B cell (primary cell): ENCODE results near the gene NEUROD4. TPM values are rescaled to one million over a fixed set of nuclear protein-coding genes. Genes with fewer than 3 reads are reported as not detected.

ENCODE experiments used
- ATAC-seq: fragments of 200-7000 bp; cut with Tn5 transposase; one replicate; pipeline ENCODE4 v1.10.0; 2021; ENCODE audit warnings: low read depth, mild to moderate bottlenecking, moderate number of reproducible peaks, moderate library complexity
- CTCF ChIA-PET: fragments of 350-600 bp; sonication (Branson Sonifier 250); formaldehyde crosslinking; loops from one replicate; lab custom pipeline; 2021; ENCODE audit warnings: antibody characterized with exemption, inconsistent platforms; lab: Charles Lee
- POLR2A ChIA-PET: fragments of 350-600 bp; sonication (Branson Sonifier 250); formaldehyde crosslinking; loops from one replicate; lab custom pipeline; 2021; ENCODE audit warnings: antibody characterized with exemption; lab: Charles Lee
- DNase-seq: peaks from one replicate; pipeline ENCODE4 v3.0.0; 2013
- H2AFZ ChIP-seq: 2 replicates; pipeline ENCODE4 v1.6.1; 2012; ENCODE audit warnings: mild to moderate bottlenecking, low read depth, low read length; ENCODE audit not compliant: insufficient read depth, poor library complexity, severe bottlenecking
- H3K27ac ChIP-seq, 2 donors: 1 replicate in 1 of 2; 2 replicates in 1 of 2; pipeline ENCODE4 v1.5.1; 2012 to 2013; ENCODE audit warnings: low read length in 2 of 2, mild to moderate bottlenecking in 2 of 2, moderate library complexity in 1 of 2
- H3K27me3 ChIP-seq, 4 experiments: fragments of 200-600 bp in 1 of 4; sonication (generic) in 1 of 4; replicated peaks in 1 of 4; 1 replicate in 2 of 4; 2 replicates in 2 of 4; pipeline versions ENCODE4 v1.6.1 to v1.7.0; 2013 to 2016; ENCODE audit warnings: low read length in 3 of 4, mild to moderate bottlenecking in 2 of 4, mixed read lengths in 1 of 4, moderate library complexity in 1 of 4; ENCODE audit not compliant: insufficient read depth in 4 of 4, control insufficient read depth in 3 of 4; ENCODE audit errors: control extremely low read depth in 1 of 4
- H3K36me3 ChIP-seq, 2 experiments: replicated peaks in 1 of 2; 1 replicate in 1 of 2; 2 replicates in 1 of 2; pipeline versions ENCODE4 v1.6.1 to v1.7.1; 2013; ENCODE audit warnings: low read length in 1 of 2; ENCODE audit not compliant: insufficient read depth in 2 of 2, control insufficient read depth in 1 of 2; ENCODE audit errors: control extremely low read depth in 1 of 2, extremely low read depth in 1 of 2
- H3K4me1 ChIP-seq, 2 donors: fragments of 200-600 bp in 1 of 2; sonication (generic) in 1 of 2; 1 replicate in 1 of 2; 2 replicates in 1 of 2; pipeline versions ENCODE4 v1.5.1 to v1.6.1; 2013 to 2017; ENCODE audit warnings: low read length in 2 of 2; ENCODE audit not compliant: control insufficient read depth in 2 of 2, insufficient read depth in 2 of 2
- H3K4me2 ChIP-seq: replicated peaks from 2 replicates; pipeline ENCODE3; 2012; ENCODE audit warnings: mild to moderate bottlenecking, low read depth, low read length; ENCODE audit not compliant: poor library complexity, severe bottlenecking
- H3K4me3 ChIP-seq, 5 experiments: fragments of 200-600 bp in 1 of 5; sonication (generic) in 1 of 5; 1 replicate in 3 of 5; 2 replicates in 2 of 5; pipeline versions ENCODE4 v1.5.1 to v1.7.0; 2011 to 2016; ENCODE audit warnings: low read length in 4 of 5, mild to moderate bottlenecking in 4 of 5, low read depth in 2 of 5, control low read depth in 1 of 5, moderate library complexity in 1 of 5; ENCODE audit not compliant: insufficient read depth in 1 of 5; ENCODE audit errors: control extremely low read depth in 1 of 5, extremely low read depth in 1 of 5
- H3K79me2 ChIP-seq: fragments of 200-600 bp; sonication (generic); one replicate; pipeline ENCODE4 v1.6.0; 2016; ENCODE audit warnings: low read length; ENCODE audit not compliant: control insufficient read depth, insufficient read depth
- H3K9ac ChIP-seq: fragments of 200-600 bp; sonication (generic); 2 replicates; pipeline ENCODE4 v1.6.1; 2017; ENCODE audit warnings: mild to moderate bottlenecking, low read length, moderate library complexity
- H3K9me3 ChIP-seq, 3 donors: one replicate each; pipeline versions ENCODE4 v1.6.1 to v1.7.1; 2013; ENCODE audit warnings: low read length in 2 of 3; ENCODE audit not compliant: control insufficient read depth in 2 of 3, insufficient read depth in 1 of 3; ENCODE audit errors: control extremely low read depth in 1 of 3
- H4K20me1 ChIP-seq: 2 replicates; pipeline ENCODE4 v1.6.0; 2012; ENCODE audit warnings: mild to moderate bottlenecking, low read length; ENCODE audit not compliant: insufficient read depth, control insufficient read depth, poor library complexity, severe bottlenecking
- H3K27ac Mint-ChIP-seq: one replicate; pipeline ENCODE4 v1.8.0; 2021; ENCODE audit warnings: mixed read lengths
- H3K27me3 Mint-ChIP-seq: one replicate; pipeline ENCODE4 v1.8.0; 2021; ENCODE audit warnings: mixed read lengths
- H3K4me1 Mint-ChIP-seq: one replicate; pipeline ENCODE4 v1.8.0; 2021; ENCODE audit warnings: mixed read lengths
- H3K4me3 Mint-ChIP-seq: one replicate; pipeline ENCODE4 v1.8.0; 2021; ENCODE audit warnings: mixed read lengths
- H3K9me3 Mint-ChIP-seq: one replicate; pipeline ENCODE4 v1.8.0; 2022; ENCODE audit warnings: mixed read lengths; ENCODE audit not compliant: insufficient read depth
- EZH2 ChIP-seq: IDR thresholded peaks from 2 replicates; pipeline ENCODE4 v1.6.1; 2012; ENCODE audit warnings: borderline replicate concordance, low read depth, mild to moderate bottlenecking, moderate library complexity, low read length; ENCODE audit not compliant: insufficient read depth, poor library complexity, severe bottlenecking
- WGBS: methylation state at CpG from one replicate; pipeline ENCODE4 v1.1.5; 2013; ENCODE audit warnings: missing lambda C conversion rate; ENCODE audit not compliant: insufficient coverage; 5-methylcytosine and 5-hydroxymethylcytosine counted together
- intact Hi-C: fragments of 100-400 bp; cut with micrococcal nuclease; formaldehyde crosslinking; loops from one replicate; pipeline ENCODE4 v1.10.0; 2022
- polyA plus RNA-seq: library from polyadenylated mRNA; depleted of rRNA; stranded (reverse); fragments of >200 nt; gene quantifications from 2 replicates; pipeline ENCODE4 v1.2.3, GENCODE V29; 2012
- total RNA-seq, 2 donors: library from RNA; stranded (reverse); fragments of 120-200 nt in 1 of 2; gene quantifications; 1 replicate in 1 of 2; 2 replicates in 1 of 2; pipeline versions ENCODE4 v1.2.3 to v1.2.4, GENCODE V29; 2013 to 2022
- TF ChIP-seq, protein P1 (sequence below): fragments of 200-600 bp; IDR thresholded peaks from one replicate; pipeline ENCODE4 v1.8.0; 2022; ENCODE audit warnings: antibody characterized with exemption, mild to moderate bottlenecking

Gene NEUROD4
- total and polyA plus RNA-seq, 2 donors (not counting 1 experiment from before 2014, with no cell fraction given) = not detected

DNA sequence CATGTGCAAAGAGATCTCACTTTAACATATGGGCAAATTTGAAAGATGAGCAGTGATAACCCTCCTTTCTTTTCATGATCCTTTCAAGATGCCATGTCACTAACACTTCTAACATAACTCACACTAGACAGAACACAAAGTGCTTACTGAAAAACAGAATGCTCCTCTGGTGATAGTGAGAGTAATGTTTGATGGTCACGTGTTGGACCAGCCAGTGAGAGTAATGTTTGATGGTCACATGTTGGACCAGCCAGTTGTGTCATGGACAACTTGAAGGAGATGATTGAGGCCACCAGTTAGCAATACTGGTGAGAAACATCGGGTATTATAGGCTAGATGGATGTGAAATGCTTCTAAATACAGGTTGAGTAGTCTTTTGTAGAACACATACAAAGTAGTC is 5.7 kb downstream of the NEUROD4 start:
- Histone ChIP-seq H2AFZ (no peak overlapping the region), H3K9ac (no peak overlapping the region), H3K79me2 (no peaks in the 10 kb centered on the region), H3K4me1 (no peaks in the 10 kb centered on the region), H3K27ac (no peak overlapping the region), H3K4me3 (no peak overlapping the region), H3K27me3 (peaks cover 0 to 30% (median 12%) of the 10 kb centered on the region in 4 experiments), H3K9me3 (peaks cover 0 to 2% (median 0%) of the 10 kb centered on the region in 3 donors), H3K36me3 (no peaks in the 10 kb centered on the region), H4K20me1 (no peaks in the 10 kb centered on the region), H3K4me2 (no peak overlapping the region)
- no peak overlapping the region for H3K4me3 Mint-ChIP-seq
- ChIA-PET POLR2A (no interaction called here), CTCF (no interaction called here)
- H3K9me3 Mint-ChIP-seq = no peaks in the 10 kb centered on the region
- 90% methylated on average over 1 of the region's 2 CpGs for WGBS
- DNase-seq (no peak), ATAC-seq (no peak)
- TF ChIP-seq, protein P1, sequence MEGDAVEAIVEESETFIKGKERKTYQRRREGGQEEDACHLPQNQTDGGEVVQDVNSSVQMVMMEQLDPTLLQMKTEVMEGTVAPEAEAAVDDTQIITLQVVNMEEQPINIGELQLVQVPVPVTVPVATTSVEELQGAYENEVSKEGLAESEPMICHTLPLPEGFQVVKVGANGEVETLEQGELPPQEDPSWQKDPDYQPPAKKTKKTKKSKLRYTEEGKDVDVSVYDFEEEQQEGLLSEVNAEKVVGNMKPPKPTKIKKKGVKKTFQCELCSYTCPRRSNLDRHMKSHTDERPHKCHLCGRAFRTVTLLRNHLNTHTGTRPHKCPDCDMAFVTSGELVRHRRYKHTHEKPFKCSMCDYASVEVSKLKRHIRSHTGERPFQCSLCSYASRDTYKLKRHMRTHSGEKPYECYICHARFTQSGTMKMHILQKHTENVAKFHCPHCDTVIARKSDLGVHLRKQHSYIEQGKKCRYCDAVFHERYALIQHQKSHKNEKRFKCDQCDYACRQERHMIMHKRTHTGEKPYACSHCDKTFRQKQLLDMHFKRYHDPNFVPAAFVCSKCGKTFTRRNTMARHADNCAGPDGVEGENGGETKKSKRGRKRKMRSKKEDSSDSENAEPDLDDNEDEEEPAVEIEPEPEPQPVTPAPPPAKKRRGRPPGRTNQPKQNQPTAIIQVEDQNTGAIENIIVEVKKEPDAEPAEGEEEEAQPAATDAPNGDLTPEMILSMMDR = no peak
- TF ChIP-seq EZH2 = no peak
- peaks cover 50% of the 10 kb centered on the region for H3K27me3 Mint-ChIP-seq
- no peaks in the 10 kb centered on the region for H3K4me1 Mint-ChIP-seq
- intact Hi-C loops = no loop called here
- no peak overlapping the region for H3K27ac Mint-ChIP-seq

DNA sequence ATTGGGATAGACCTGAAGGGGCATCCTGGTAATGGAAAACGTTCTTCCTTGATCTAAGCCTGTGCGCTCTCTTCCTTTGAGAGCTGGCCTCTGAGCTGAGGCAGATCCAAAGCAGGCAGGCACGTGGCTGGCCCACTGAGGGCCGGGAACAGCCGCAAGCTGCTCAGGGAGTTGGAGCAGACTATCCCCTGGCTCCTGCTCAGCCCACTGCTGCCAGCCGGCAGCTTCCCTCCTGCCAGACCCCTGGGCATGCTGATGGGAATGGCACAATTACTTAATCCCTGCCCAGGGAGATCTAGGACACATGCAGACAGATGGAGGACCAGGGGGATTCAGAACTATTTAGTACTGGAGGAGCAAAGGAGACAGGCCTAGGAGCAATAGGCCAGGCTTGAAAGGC is 14.4 kb downstream of the NEUROD4 start:
- no peak for ATAC-seq
- no peak overlapping the region for H3K4me3 ChIP-seq
- H3K27ac ChIP-seq = no peak overlapping the region
- Mint-ChIP-seq H3K27me3 (peaks cover 10% of the 10 kb centered on the region), H3K4me3 (no peak overlapping the region), H3K4me1 (peaks cover 37% of the 10 kb centered on the region), H3K9me3 (no peaks in the 10 kb centered on the region), H3K27ac (no peak overlapping the region)
- H3K4me2 ChIP-seq = no peak overlapping the region
- intact Hi-C loops = no loop called here
- peaks cover 0 to 1% (median 0%) of the 10 kb centered on the region in 3 donors for H3K9me3 ChIP-seq
- ChIA-PET CTCF (interaction anchor here (1.1 to 1.7 kb wide), 2 partner anchors 41 to 285 kb away, joined by 3 to 7 read pairs; no protein-coding TSS in a partner anchor), POLR2A (interaction anchor here (0.6 kb wide), 1 partner anchor 1699 kb away, joined by 3 read pairs; no protein-coding TSS in a partner anchor)
- peak overlapping the region; percentile 20 for H2AFZ ChIP-seq
- no peak for DNase-seq
- H4K20me1 ChIP-seq = no peaks in the 10 kb centered on the region
- H3K36me3 ChIP-seq = no peaks in the 10 kb centered on the region
- no peaks in the 10 kb centered on the region for H3K79me2 ChIP-seq
- H3K9ac ChIP-seq = no peak overlapping the region
- no peak for TF ChIP-seq EZH2
- TF ChIP-seq, protein P1 = no peak
- peaks cover 0 to 3% (median 0%) of the 10 kb centered on the region in 4 experiments for H3K27me3 ChIP-seq
- 86% methylated on average over 6 of the region's 6 CpGs for WGBS
- H3K4me1 ChIP-seq = peaks cover 27 to 30% of the 10 kb centered on the region in 2 donors
